Measurements from ENCODE around the gene LY86. TPM values are rescaled to one million over a fixed set of nuclear protein-coding genes. Genes with fewer than 3 reads are reported as not detected.
A peak's percentile ranks its signal among the peaks of the same experiment; 100 is the strongest.
"Not testable (repeated sequence)": the region's sequence is repeated elsewhere in the genome, so short reads cannot be mapped to it uniquely, and the experiment has no call there.

LY86 gene
- total RNA-seq, 1 experiment from 2014 or later = not detected

DNA sequence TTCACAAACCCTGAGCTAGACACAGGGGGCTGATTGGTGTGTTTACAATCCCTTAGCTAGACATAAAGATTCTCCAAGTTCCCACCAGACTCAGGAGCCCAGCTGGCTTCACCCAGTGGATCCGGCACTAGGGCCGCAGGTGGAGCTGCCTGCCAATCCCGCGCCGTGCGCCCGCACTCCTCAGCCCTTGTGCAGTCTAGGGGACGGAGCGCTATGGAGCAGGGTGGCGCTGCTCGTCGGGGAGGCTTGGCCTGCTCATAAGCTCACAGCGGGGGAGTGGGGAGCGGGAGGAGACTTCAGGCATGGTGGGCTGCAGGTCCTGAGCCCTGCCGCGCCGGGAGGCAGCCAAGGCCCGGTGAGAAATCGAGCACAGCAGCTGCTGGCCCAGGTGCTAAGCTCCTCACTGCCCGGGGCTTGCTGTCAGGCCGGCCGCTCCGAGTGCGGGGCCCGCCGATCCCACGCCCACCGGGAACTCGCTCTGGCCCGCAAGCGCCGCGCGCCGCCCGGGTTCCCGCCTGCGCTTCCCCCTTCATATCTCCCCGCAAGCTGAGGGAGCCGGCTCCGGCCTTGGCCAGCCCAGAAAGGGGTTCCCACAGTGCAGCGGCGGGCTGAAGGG, 24.7 kb downstream of the LY86 start:
- not testable (repeated sequence) for H3K27ac ChIP-seq; H3K27me3 ChIP-seq (replicated peaks); H3K4me3 ChIP-seq; H3K9me3 ChIP-seq (replicated peaks); H3K4me1 ChIP-seq (replicated peaks); H3K36me3 ChIP-seq; DNase-seq (ENCODE audit: low read depth in 1 of 2, low spot score in 2 of 2)

DNA sequence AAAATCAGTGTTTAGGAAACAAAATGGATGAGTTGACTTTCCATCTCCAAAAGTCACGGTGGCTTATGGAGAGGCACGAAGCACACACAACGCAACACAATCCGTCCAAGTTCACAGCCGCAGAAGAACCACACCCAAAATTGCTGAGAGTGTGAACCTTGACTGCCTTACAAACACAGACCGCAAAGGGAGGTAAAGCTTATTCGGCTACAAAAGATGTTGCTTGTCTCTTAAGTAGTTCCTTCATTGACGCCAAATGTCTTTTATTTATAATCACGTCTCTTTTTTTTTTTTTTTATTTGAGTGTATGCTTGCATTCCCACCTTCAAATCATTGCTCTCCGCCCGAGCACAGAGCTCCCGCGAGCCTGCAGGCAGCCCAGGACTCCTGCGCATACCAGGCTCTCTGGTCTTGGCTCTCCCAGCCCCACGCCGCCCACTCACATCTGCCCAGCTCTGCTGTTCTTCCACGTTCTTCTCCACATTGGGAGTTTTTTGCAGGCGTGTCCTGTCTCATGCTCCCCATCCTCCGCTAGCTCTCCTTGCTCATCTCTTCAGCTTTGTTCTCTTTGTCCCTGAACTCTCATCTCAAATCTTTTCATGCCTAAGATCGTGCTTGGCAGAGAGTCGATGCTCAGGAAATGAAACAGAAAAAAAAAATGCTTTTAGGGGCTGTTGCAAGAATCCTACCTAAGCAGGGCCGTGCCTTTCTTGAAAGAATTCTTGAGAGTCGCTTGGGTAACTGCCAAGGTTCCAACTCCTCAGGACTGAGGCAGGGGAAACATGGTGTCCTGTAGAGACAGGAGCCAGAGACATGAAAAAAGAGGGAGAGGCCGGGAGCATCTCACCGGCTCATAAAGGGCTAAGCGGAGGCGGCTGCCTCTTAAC, 25.8 kb downstream of the LY86 start:
- no peak for DNase-seq (ENCODE audit: low read depth in 1 of 2, low spot score in 2 of 2)
- Histone ChIP-seq H3K4me1 (replicated peaks) (no peaks in the 10 kb centered on the region), H3K27me3 (replicated peaks) (no peaks in the 10 kb centered on the region), H3K9me3 (replicated peaks) (no peaks in the 10 kb centered on the region; the same call in 1 of the 2 replicates), H3K4me3 (no peak overlapping the region), H3K36me3 (no peaks in the 10 kb centered on the region), H3K27ac (no peak overlapping the region)

DNA sequence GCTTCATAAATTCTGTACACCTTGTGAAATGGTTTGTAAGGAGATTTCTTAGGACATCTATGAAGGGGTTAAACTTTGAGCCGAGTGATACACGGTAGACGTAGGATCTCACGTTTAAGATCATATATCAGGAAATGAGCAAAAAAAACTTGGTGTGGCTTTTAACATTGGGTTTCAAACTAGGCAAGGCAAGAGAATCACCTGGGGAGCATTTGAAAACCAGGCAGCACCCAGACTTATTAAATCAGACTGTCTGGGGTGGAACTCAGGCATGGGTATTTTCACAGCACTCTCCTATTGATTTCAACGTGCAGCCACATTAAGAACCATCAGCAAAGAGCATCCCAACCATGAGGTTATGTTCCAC, 26.4 kb downstream of the LY86 start:
- no peak for DNase-seq (ENCODE audit: low read depth in 1 of 2, low spot score in 2 of 2)
- Histone ChIP-seq H3K27ac (no peak overlapping the region), H3K27me3 (replicated peaks) (no peaks in the 10 kb centered on the region), H3K9me3 (replicated peaks) (no peaks in the 10 kb centered on the region; the same call in 1 of the 2 replicates), H3K4me1 (replicated peaks) (no peaks in the 10 kb centered on the region), H3K36me3 (no peaks in the 10 kb centered on the region), H3K4me3 (no peak overlapping the region)

- no peak overlapping the region for H3K4me3 ChIP-seq
- no peaks in the 10 kb centered on the region for H3K36me3 ChIP-seq
- no peak for DNase-seq (ENCODE audit: low read depth in 1 of 2, low spot score in 2 of 2)
- H3K27me3 ChIP-seq (replicated peaks) = no peaks in the 10 kb centered on the region
- H3K4me1 ChIP-seq (replicated peaks) = no peaks in the 10 kb centered on the region
- no peaks in the 10 kb centered on the region; the same call in 1 of the 2 replicates for H3K9me3 ChIP-seq (replicated peaks)
- no peak overlapping the region for H3K27ac ChIP-seq
Observed at GRCh38 chr6:6616656-6617055, 28.1 kb downstream of the LY86 start.

GRCh38 chr6:6619021-6619794, 30.7 kb downstream of the LY86 start:
- H3K27ac ChIP-seq = no peak overlapping the region
- H3K9me3 ChIP-seq (replicated peaks) = no peaks in the 10 kb centered on the region; the same call in 1 of the 2 replicates
- no peak overlapping the region for H3K4me3 ChIP-seq
- no peaks in the 10 kb centered on the region for H3K4me1 ChIP-seq (replicated peaks)
- 0 out of 2 replicates have a peak, but pooled peaks cover 6% of the 10 kb centered on the region for H3K27me3 ChIP-seq (replicated peaks)
- no peaks in the 10 kb centered on the region for H3K36me3 ChIP-seq
- DNase-seq (ENCODE audit: low read depth in 1 of 2, low spot score in 2 of 2) = no peak

DNA sequence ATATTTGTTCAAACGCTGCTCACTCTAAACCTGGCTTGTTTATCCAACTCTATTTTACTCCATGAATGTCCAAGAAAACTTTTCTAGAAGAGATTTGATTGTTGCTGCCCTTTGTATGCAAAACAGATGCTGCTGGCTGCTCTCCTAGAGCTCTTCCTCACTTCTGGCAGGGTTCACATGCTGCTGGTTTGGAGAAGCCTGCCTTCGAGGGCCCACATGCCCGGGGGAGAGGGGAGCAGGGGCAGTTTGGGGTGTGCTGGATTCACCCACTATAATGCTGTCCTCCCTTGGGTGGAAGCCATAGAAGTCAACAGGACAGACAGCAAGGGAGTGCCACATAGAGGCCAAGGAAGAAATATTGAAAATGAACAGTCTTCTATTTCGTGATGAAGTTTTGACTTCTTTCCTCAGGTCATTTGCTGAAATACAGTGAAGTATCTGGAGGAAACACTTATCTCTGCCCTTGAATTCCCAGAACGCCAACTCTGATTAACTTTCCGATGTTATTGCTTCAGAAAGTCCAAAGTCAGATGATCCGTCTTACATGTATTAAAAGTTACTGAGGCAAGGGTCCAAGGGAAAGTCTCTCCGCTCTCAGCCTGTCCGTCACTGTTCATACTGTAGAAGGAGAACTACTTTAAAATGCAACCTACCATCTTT, 32.4 kb downstream of the LY86 start:
- Histone ChIP-seq H3K27ac (no peak overlapping the region), H3K27me3 (replicated peaks) (0 out of 2 replicates have a peak, but pooled peaks cover 6% of the 10 kb centered on the region), H3K4me3 (no peak overlapping the region), H3K36me3 (no peaks in the 10 kb centered on the region), H3K9me3 (replicated peaks) (no peaks in the 10 kb centered on the region; the same call in 1 of the 2 replicates), H3K4me1 (replicated peaks) (no peaks in the 10 kb centered on the region)
- no peak for DNase-seq (ENCODE audit: low read depth in 1 of 2, low spot score in 2 of 2)

GRCh38 chr6:6622501-6622900, 34.0 kb downstream of the LY86 start:
- no peak overlapping the region for H3K27ac ChIP-seq
- DNase-seq (ENCODE audit: low read depth in 1 of 2, low spot score in 2 of 2) = no peak
- no peaks in the 10 kb centered on the region; the same call in 1 of the 2 replicates for H3K9me3 ChIP-seq (replicated peaks)
- 0 out of 2 replicates have a peak, but pooled peaks cover 6% of the 10 kb centered on the region for H3K27me3 ChIP-seq (replicated peaks)
- H3K4me1 ChIP-seq (replicated peaks) = no peaks in the 10 kb centered on the region
- H3K36me3 ChIP-seq = no peaks in the 10 kb centered on the region
- no peak overlapping the region for H3K4me3 ChIP-seq

DNA sequence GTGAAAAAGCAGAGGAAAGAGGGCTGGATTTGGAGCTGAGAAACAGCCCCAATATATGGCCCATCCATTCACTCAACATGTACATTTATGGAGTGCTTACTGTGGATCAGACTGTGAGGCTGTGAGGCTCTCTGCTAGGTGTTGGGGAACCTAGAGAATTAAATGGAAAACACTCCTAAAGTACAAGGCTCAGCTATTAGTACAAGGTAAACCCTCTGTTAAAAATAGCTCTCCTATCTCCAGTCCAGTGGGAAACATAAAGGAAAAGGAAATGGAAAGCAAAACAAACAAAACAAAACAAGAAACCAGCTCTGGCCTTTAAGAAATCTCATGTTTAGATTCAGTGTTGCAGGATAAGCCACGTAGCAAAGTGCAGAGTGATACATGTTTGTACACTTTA, 35.0 kb downstream of the LY86 start:
- Histone ChIP-seq H3K27me3 (replicated peaks) (0 out of 2 replicates have a peak, but pooled peaks cover 6% of the 10 kb centered on the region), H3K4me3 (no peak overlapping the region), H3K9me3 (replicated peaks) (no peaks in the 10 kb centered on the region; the same call in 1 of the 2 replicates), H3K36me3 (no peaks in the 10 kb centered on the region), H3K4me1 (replicated peaks) (no peaks in the 10 kb centered on the region; the same call in 1 of the 2 replicates), H3K27ac (no peak overlapping the region)
- no peak for DNase-seq (ENCODE audit: low read depth in 1 of 2, low spot score in 2 of 2)

DNA sequence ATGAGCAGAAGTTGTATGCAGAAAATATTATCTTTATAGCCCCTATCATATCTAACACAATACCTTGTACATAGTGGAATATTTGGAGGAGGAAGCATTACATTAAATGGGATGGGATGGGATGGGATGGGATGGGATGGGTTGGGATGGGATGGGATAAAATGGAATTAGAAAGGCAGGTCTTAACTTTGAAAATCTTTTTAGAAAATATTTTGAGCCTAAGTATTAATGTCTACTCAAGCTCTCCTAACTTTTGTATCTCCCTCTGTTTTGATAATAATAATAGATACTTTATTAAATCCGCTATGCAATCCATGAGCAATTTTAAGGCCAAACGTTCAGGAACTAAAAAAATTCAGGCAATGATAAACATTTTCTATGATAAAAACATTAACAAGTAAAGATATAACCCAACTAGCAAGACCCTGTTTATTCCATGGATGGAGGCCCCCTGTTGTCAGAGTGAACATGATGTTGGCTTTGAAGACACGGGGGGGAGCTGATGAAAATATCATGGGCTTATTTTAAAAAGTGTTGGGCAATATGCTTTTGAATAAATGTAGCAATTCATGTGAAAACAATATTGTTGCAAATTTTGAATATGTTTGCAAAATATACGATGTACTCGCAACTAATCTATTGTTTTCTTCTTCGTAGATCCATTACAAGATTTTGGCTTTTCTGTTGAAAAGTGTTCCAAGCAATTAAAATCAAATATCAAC, 35.9 kb downstream of the LY86 start:
- H3K36me3 ChIP-seq = no peaks in the 10 kb centered on the region
- no peak for DNase-seq (ENCODE audit: low read depth in 1 of 2, low spot score in 2 of 2)
- peaks cover 7% of the 10 kb centered on the region for H3K4me1 ChIP-seq (replicated peaks)
- H3K27ac ChIP-seq = no peak overlapping the region
- 0 out of 2 replicates have a peak, but pooled peaks cover 6% of the 10 kb centered on the region for H3K27me3 ChIP-seq (replicated peaks)
- H3K4me3 ChIP-seq = no peak overlapping the region
- no peaks in the 10 kb centered on the region for H3K9me3 ChIP-seq (replicated peaks)

DNA sequence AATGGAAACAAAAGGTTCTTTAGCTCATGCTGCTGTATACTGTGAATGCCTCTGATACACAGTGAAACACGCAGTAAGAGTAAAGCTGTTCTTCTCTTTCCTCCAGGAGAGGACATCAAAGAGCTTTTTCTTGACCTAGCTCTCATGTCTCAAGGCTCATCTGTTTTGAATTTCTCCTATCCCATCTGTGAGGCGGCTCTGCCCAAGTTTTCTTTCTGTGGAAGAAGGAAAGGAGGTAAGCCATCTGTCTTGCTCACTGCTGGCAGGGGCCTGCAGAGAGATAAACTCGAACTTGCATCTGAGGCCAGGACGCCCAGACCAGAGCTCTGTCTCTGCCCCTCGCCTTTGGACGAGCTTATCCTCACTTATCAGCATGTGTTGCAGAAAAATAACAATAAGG, 37.7 kb downstream of the LY86 start:
- no peak for DNase-seq (ENCODE audit: low read depth in 1 of 2, low spot score in 2 of 2)
- Histone ChIP-seq H3K9me3 (replicated peaks) (no peaks in the 10 kb centered on the region), H3K27me3 (replicated peaks) (0 out of 2 replicates have a peak, but pooled peaks cover 6% of the 10 kb centered on the region), H3K36me3 (no peaks in the 10 kb centered on the region), H3K4me3 (no peak overlapping the region), H3K4me1 (replicated peaks) (peaks cover 12% of the 10 kb centered on the region), H3K27ac (no peak overlapping the region)

GRCh38 chr6:6629402-6629801, 40.9 kb downstream of the LY86 start:
- DNase-seq (ENCODE audit: low read depth in 1 of 2, low spot score in 2 of 2) = peak; percentile 51 to 61
- H3K9me3 ChIP-seq (replicated peaks) = no peaks in the 10 kb centered on the region
- H3K27me3 ChIP-seq (replicated peaks) = no peaks in the 10 kb centered on the region
- H3K27ac ChIP-seq = no peak overlapping the region
- no peaks in the 10 kb centered on the region for H3K36me3 ChIP-seq
- H3K4me1 ChIP-seq (replicated peaks) = peaks cover 12% of the 10 kb centered on the region
- H3K4me3 ChIP-seq = no peak overlapping the region

GRCh38 chr6:6631053-6631452, 42.5 kb downstream of the LY86 start:
- DNase-seq (ENCODE audit: low read depth in 1 of 2, low spot score in 2 of 2) = no peak
- H3K27ac ChIP-seq = no peak overlapping the region
- H3K4me1 ChIP-seq (replicated peaks) = peaks cover 12% of the 10 kb centered on the region

More at GRCh38 chr6:6631053-6631452, 42.5 kb downstream of the LY86 start:
- Histone ChIP-seq H3K27me3 (replicated peaks) (no peaks in the 10 kb centered on the region), H3K9me3 (replicated peaks) (no peaks in the 10 kb centered on the region), H3K4me3 (no peak overlapping the region), H3K36me3 (no peaks in the 10 kb centered on the region)
